Testis (tissue), 3 donors: ENCODE measurements around the gene LPP. TPM values are rescaled to one million over a fixed set of nuclear protein-coding genes. Genes with fewer than 3 reads are reported as not detected.

ENCODE experiments used
- DNase-seq: peaks from one replicate; pipeline ENCODE4 v3.0.0-alpha.2; 2019
- H3K27ac ChIP-seq, 2 donors: fragments of 200-600 bp; sonication (generic); one replicate each; pipeline ENCODE4 v1.5.1; 2019
- H3K27me3 ChIP-seq: fragments of 200-600 bp; sonication (generic); one replicate; pipeline ENCODE4 v1.5.1; 2019
- H3K36me3 ChIP-seq: fragments of 200-600 bp; sonication (generic); one replicate; pipeline ENCODE4 v1.5.1; 2017; ENCODE audit warnings: low read depth; ENCODE audit errors: missing control alignments
- H3K4me1 ChIP-seq: fragments of 200-600 bp; sonication (generic); one replicate; pipeline ENCODE4 v1.5.1; 2019
- H3K4me3 ChIP-seq, 2 donors: fragments of 200-600 bp; sonication (generic); one replicate each; pipeline ENCODE4 v1.5.1; 2017 to 2019
- H3K9me3 ChIP-seq: fragments of 200-600 bp; sonication (generic); one replicate; pipeline ENCODE4 v1.5.1; 2017
- CTCF ChIP-seq, 3 experiments: fragments of 450-650 bp in 2 of 3; fragments of 200-600 bp in 1 of 3; sonication (generic) in 1 of 3; IDR thresholded peaks; one replicate each; pipeline ENCODE4 v1.5.1; 2016 to 2019; ENCODE audit warnings: antibody characterized with exemption in 3 of 3, mild to moderate bottlenecking in 2 of 3, moderate library complexity in 1 of 3
- POLR2A ChIP-seq: fragments of 450-650 bp; IDR thresholded peaks from one replicate; pipeline ENCODE4 v1.6.1; 2017; ENCODE audit warnings: antibody characterized with exemption, mild to moderate bottlenecking, moderate library complexity
- WGBS, 2 donors: methylation state at CpG; one replicate each; pipeline ENCODE4 v1.1.5; 2018; 5-methylcytosine and 5-hydroxymethylcytosine counted together
- intact Hi-C: fragments of 100-400 bp; cut with DNase I; formaldehyde crosslinking; loops from one replicate; pipeline ENCODE4 v1.15.1; 2023; ENCODE audit warnings: low total_unique reads
- polyA plus RNA-seq: library from polyadenylated mRNA; stranded (reverse); fragments of 350-450 nt; fragmentation: Illumina TruSeq; extraction: RNeasy Lipid Tissue Mini Kit (QIAGEN cat#74804); gene quantifications from one replicate; pipeline ENCODE4 v1.2.3, GENCODE V29; 2014; ENCODE audit warnings: low read depth, low replicate concordance; ENCODE audit not compliant: insufficient read depth
- total RNA-seq, 2 donors: library from RNA; depleted of rRNA; stranded (reverse); fragments of >200 nt; gene quantifications; one replicate each; pipeline ENCODE4 v1.2.3, GENCODE V29; 2016

LPP gene
- total and polyA plus RNA-seq, 3 donors from 2014 or later, result 89.9 to 135 (median 132) TPM

GRCh38 chr3:188198760-188199327, 44.9 kb downstream of the LPP start:
- Histone ChIP-seq H3K27me3 (no peaks in the 10 kb centered on the region), H3K9me3 (no peaks in the 10 kb centered on the region), H3K36me3 (no peaks in the 10 kb centered on the region), H3K4me1 (no peaks in the 10 kb centered on the region), H3K27ac (no peak overlapping the region), H3K4me3 (no peak overlapping the region)
- DNase-seq, result no peak
- intact Hi-C loops, result no loop called here
- TF ChIP-seq POLR2A, result no peak
- WGBS, 2 donors, result 81 to 88% methylated on average over 9 of the region's 9 CpGs

- 80 to 90% methylated on average over 8 of the region's 8 CpGs for WGBS, 2 donors
These were observed 45.4 kb downstream of the LPP start for GRCh38 chr3:188199386-188199785.

GRCh38 chr3:188200481-188200880, 46.5 kb downstream of the LPP start:
- Histone ChIP-seq H3K4me3 (no peak overlapping the region), H3K27ac (no peak overlapping the region), H3K4me1 (no peaks in the 10 kb centered on the region), H3K36me3 (no peaks in the 10 kb centered on the region), H3K27me3 (no peaks in the 10 kb centered on the region), H3K9me3 (no peaks in the 10 kb centered on the region)
- WGBS, 2 donors, result 87 to 89% methylated on average over 2 of the region's 2 CpGs
- TF ChIP-seq CTCF (IDR thresholded peaks at IDR 0.05) (no peak), POLR2A (no peak)
- intact Hi-C loops, result no loop called here
- DNase-seq, result no peak

More at GRCh38 chr3:188199386-188199785, 45.4 kb downstream of the LPP start:
- Histone ChIP-seq H3K27me3 (no peaks in the 10 kb centered on the region), H3K9me3 (no peaks in the 10 kb centered on the region), H3K36me3 (no peaks in the 10 kb centered on the region), H3K4me3 (no peak overlapping the region), H3K4me1 (no peaks in the 10 kb centered on the region), H3K27ac (no peak overlapping the region)
- intact Hi-C loops, result no loop called here
- TF ChIP-seq CTCF (IDR thresholded peaks at IDR 0.05), result no peak
- no peak for DNase-seq

GRCh38 chr3:188202358-188203138, 48.6 kb downstream of the LPP start:
- no peak for DNase-seq
- no peaks in the 10 kb centered on the region for H3K36me3 ChIP-seq
- H3K27me3 ChIP-seq, result no peaks in the 10 kb centered on the region
- no peak overlapping the region for H3K4me3 ChIP-seq
- H3K4me1 ChIP-seq, result no peaks in the 10 kb centered on the region
- H3K27ac ChIP-seq, result no peak overlapping the region
- no peak for TF ChIP-seq POLR2A
- TF ChIP-seq CTCF (IDR thresholded peaks at IDR 0.05), result no peak
- 86 to 95% methylated on average over 10 of the region's 10 CpGs for WGBS, 2 donors
- intact Hi-C loops, result no loop called here
- no peaks in the 10 kb centered on the region for H3K9me3 ChIP-seq

- TF ChIP-seq POLR2A (no peak), CTCF (IDR thresholded peaks at IDR 0.05) (no peak)
- Histone ChIP-seq H3K4me1 (no peaks in the 10 kb centered on the region), H3K4me3 (no peak overlapping the region), H3K36me3 (no peaks in the 10 kb centered on the region), H3K27ac (no peak overlapping the region), H3K9me3 (no peaks in the 10 kb centered on the region), H3K27me3 (no peaks in the 10 kb centered on the region)
- intact Hi-C loops, result no loop called here
- 89% methylated on average over 2 of the region's 2 CpGs for WGBS, 2 donors
- no peak for DNase-seq
These were observed 50.6 kb downstream of the LPP start for GRCh38 chr3:188204526-188204925.
